Fibroblast of skin of left biceps (primary cell): Measurements from ENCODE around the gene ZC3H8.
A peak's percentile ranks its signal among the peaks of the same experiment; 100 is the strongest.
"Not testable (repeated sequence)": the region's sequence is repeated elsewhere in the genome, so short reads cannot be mapped to it uniquely, and the experiment has no call there.

Experiments
- DNase-seq, 2 experiments: peaks; one replicate each; pipeline ENCODE4 v3.0.0-alpha.2; 2013; ENCODE audit warnings: low read depth in 2 of 2

The ZC3H8 gene

GRCh38 chr2:112259509-112260294, 4.9 kb upstream of the ZC3H8 start:
- DNase-seq: peak; percentile 39 to 40

- no peak for DNase-seq
Observed at GRCh38 chr2:112257575-112257974, 2.7 kb upstream of the ZC3H8 start.

- DNase-seq: no peak
Observed at GRCh38 chr2:112256654-112257053, 1.8 kb upstream of the ZC3H8 start.

- DNase-seq: no peak
Observed at GRCh38 chr2:112255875-112256274, 1.0 kb upstream of the ZC3H8 start.

GRCh38 chr2:112253261-112253815, 1.5 kb downstream of the ZC3H8 start:
- no peak for DNase-seq

- DNase-seq: no peak
Observed at GRCh38 chr2:112251271-112251670, 3.6 kb downstream of the ZC3H8 start.

GRCh38 chr2:112244854-112245253, 10.0 kb downstream of the ZC3H8 start:
- no peak for DNase-seq

GRCh38 chr2:112243233-112243632, 11.6 kb downstream of the ZC3H8 start:
- DNase-seq: no peak

GRCh38 chr2:112242384-112242783, 12.5 kb downstream of the ZC3H8 start:
- DNase-seq: no peak

GRCh38 chr2:112239862-112240261, 15.0 kb downstream of the ZC3H8 start:
- DNase-seq: no peak

- no peak for DNase-seq
Observed at GRCh38 chr2:112230371-112230770, 24.5 kb downstream of the ZC3H8 start.

- DNase-seq: no peak
Observed at GRCh38 chr2:112229348-112229747, 25.5 kb downstream of the ZC3H8 start.

GRCh38 chr2:112220831-112221230, 34.0 kb downstream of the ZC3H8 start:
- DNase-seq: no peak

GRCh38 chr2:112220186-112220585, 34.7 kb downstream of the ZC3H8 start:
- DNase-seq: no peak

- DNase-seq: no peak
Observed at GRCh38 chr2:112217854-112218253, 37.0 kb downstream of the ZC3H8 start.

- DNase-seq: peak; percentile 3 to 5
Observed at GRCh38 chr2:112216167-112216566, 38.7 kb downstream of the ZC3H8 start.

GRCh38 chr2:112207905-112208304, 46.9 kb downstream of the ZC3H8 start:
- DNase-seq: not testable (repeated sequence)

GRCh38 chr2:112204411-112204810, 50.4 kb downstream of the ZC3H8 start:
- DNase-seq: no peak

GRCh38 chr2:112201696-112202430, 53.0 kb downstream of the ZC3H8 start:
- no peak for DNase-seq

GRCh38 chr2:112199188-112199587, 55.7 kb downstream of the ZC3H8 start:
- DNase-seq: no peak

- DNase-seq: no peak
Observed at GRCh38 chr2:112198780-112199179, 56.1 kb downstream of the ZC3H8 start.

- no peak for DNase-seq
Observed at GRCh38 chr2:112197868-112198267, 57.0 kb downstream of the ZC3H8 start.

GRCh38 chr2:112195950-112196349, 58.9 kb downstream of the ZC3H8 start:
- DNase-seq: no peak
